Measurements from ENCODE around the gene CR2.
"Not testable (repeated sequence)": the region's sequence is repeated elsewhere in the genome, so short reads cannot be mapped to it uniquely, and the experiment has no call there.

Gene CR2

DNA sequence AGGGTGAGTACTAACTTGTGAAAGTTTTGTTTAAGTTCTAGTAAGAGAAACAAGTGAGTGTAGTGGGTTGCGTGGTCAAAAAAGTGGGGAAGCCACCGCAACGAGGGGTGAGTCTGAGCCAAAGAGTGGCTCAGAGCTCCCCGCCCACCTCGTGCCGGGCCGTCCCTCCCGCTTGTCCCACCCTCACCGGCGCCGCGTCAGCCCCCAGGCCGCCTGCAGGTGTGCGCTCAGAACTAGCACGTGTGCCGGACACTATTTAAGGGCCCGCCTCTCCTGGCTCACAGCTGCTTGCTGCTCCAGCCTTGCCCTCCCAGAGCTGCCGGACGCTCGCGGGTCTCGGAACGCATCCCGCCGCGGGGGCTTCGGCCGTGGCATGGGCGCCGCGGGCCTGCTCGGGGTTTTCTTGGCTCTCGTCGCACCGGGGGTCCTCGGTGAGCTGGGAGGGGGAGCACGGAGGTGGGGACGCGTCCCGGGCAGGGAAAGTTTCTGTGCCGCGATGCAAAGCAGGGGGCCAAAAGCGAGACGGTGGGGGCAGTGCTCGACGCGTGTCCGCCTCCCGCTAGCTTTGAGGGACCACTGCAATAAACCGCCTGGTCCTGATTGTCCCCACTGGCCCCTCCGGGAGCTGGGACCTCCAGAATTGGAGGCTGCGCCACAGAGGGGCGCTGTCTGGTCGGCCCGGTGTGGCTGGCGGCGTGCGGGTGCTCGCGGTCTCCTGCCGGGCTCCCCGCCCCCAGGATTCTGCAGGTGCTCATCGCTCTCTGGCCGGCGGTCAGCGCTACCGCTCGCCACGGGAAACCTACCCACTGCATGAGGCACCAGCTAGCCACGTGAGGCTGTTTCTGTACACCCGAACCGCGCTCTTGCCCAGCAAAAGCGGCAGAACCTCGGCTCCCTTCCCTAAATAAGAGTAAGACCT, at the start of gene CR2:
Gene CR2 (plus strand): TSS at position 283 of the 919 bp plus-strand sequence. CDS start 91 bp downstream, at position 374.
- DNase-seq, result no peak

DNA sequence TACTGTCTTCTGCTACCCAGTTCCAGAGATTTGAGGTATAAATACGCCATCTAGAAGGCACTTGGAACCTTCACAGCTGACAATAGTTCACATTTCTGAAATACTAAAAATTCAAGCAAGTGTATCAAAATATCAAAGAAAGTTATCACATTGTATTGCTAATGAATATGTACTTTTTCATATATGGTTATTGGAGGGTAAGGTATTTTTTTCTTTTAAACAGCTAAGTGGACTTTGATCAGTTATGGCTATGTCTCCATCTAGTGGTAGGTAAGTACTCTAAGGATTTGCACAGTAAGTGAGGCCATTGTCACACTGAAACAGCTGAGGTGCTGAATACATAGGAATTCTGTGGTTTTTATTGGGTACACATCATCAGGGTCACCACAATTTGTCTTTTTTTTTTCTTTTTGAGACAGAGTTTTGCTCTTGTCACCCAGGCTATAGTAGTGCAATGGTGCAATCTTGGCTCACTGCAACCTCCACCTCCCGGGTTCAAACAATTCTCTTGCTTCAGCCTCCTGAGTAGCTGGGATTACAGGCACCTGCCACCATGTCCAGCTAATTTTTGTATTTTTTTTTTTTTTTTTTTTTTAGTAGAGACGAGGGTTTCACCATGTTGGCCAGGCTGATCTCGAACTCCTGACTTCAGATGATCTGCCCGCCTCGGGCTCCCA, 49.1 kb upstream of the CR2 start:
- DNase-seq, result no peak

DNA sequence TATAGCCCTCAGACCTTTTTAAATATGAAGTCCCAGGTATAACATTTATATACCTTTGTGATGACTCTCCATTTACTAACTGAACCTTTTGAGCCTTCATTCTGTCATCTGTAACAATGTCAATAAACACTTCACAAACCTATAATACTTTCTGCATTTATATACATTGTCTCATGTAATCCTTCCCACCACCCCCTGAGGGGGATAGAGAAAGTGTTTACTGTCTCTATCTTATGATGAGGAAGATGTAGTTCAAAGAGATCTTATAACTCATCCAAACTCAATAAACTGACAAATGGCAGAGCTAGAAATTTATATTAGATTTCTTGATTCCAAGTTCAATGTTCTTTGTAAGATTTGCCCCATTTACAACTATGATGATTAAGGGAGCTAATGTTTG, 48.3 kb upstream of the CR2 start:
- DNase-seq, result no peak

DNA sequence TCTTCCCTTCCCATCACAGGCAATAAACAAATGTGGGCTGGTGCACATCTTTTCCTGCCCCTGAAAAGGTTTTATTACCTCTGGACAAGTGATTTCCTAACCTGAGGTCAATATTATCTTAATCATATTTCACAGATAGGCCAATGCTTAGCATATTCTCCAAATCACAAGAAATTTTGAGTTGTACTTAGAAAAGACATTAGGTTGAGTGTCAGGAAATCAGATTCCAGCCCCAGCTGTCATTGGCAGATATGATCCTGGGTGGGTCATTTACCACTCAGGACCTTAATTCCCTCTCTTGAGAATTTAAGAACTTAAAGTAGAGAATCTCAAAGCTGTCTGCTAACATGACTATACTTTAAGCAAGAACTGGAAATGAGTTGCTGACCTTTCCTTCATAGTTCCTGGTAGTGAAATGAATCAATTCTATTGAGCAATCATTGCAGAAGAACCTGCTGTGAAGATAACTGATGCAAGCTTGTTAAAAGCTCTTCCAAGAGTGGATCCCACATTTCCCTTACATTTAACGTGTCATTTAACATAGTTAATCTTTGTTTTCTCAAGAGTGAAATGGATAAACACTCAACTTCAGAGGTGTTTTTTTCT, 46.4 kb upstream of the CR2 start:
- DNase-seq, result no peak

DNA sequence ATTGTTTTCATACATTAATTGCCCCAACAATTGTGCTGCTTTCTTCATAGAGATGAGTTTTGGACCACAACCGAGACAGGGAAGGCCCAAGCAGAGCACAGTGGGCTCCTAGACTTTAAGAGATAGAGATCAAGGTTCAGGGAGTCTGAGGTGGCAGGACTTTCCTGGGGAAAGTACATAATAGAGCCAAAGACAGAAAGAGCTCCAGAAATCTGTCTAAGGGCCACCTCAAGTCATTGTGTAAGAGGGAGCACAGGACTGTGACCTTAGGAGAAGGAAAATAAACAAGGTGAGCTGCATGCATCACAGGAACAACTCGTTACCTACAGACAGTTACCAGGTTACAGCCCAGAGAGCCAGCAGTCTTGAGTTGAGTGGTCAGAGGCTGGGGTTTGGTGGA, 41.3 kb upstream of the CR2 start:
- DNase-seq, result no peak

DNA sequence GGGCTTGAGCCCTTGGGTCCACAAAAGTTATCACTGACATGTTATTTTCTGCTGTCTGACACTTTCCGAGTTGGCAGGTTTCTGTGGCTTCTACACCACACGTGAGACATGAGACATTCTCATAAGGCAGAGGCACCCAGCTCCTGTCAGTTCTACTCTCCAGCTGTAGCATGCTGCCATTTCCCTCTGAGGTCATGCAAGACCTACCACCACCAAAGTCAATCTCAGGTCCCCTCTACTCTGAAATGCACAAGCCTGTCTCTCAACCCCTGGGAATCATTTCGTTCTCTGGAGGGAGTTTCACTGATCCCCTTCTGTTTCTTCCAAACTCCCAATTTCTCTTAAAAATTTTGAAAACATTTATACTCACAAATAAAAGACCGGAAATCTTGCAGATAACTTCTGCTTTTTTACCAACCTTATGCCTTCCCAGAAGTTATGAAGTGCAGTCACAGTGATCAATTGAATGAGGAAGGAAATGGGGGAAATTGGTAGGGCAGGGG, 39.5 kb upstream of the CR2 start:
- no peak for DNase-seq

DNA sequence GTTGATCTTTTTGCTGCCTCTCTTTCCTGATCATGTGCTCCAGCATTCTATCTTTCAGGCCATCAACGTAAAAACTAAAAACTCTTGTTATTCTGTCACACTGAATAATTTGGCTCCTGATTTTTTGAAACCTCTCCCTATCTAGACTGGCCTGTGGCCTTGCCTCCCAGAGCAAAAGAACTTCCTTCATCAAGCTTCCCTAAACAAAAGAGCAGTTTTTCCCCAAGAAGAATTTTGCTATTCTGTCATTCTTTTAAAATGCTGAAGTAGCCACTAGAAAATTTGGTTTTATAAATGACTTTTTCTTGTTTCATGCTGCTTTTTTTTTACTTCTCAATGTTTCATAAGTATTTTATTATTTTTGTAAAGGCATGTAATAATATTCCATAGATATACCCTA, 37.1 kb upstream of the CR2 start:
- no peak for DNase-seq

DNA sequence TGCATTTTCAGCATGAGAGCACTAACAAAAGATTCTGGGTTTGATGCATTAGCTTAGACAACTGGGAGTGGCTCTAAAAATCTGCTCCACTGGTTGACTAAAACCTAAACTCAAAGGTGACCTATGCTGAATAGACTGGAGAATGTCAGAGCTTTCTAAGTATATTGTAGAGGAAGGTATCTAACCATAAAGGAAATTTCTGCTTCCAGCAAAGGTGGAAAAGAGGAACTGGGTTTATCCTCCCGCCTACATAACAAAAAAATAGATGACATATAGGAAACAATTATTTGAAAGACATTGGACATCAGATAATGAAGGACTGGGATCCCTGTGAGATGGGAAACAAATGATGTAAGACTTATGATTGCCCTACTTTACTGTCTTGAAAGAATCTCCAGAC, 35.8 kb upstream of the CR2 start:
- no peak for DNase-seq

DNA sequence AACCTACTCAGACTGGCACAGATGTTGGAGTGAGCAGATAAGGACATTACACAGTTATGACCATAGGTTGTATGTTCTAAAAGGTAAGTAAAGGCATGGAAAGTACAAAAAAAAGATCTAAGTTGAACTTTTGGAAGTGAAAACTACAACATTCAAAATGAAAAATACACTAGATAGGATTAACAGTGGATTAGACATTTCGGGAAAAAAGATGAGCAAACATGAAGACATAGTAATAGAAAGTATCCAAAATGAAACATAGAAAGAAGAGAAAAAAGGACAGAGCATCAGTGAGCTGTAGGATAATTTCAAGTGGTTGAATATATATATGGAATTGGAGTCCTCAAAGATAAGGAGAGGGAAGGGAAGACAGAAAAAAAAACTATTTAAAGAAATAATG, 34.0 kb upstream of the CR2 start:
- no peak for DNase-seq

DNA sequence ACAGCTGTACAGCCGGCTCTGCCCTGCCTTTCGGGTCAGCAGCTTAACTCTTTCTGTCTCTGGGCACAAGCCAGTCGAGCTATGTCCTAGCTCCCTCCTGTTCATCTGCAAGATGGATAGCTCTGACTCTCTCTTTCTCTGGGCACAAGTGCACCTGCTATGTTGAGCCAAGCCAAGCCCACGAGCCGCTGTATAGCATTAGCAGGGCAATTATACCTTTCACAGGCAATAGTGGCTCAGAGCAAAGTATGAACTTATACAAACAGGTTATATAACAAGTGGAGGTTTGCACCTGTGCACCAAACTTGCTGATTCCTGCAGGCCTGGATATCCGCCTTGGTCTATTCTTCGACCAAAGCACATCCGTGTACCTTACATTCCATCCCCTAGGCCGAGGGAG, 33.0 kb upstream of the CR2 start:
- DNase-seq, result no peak

DNA sequence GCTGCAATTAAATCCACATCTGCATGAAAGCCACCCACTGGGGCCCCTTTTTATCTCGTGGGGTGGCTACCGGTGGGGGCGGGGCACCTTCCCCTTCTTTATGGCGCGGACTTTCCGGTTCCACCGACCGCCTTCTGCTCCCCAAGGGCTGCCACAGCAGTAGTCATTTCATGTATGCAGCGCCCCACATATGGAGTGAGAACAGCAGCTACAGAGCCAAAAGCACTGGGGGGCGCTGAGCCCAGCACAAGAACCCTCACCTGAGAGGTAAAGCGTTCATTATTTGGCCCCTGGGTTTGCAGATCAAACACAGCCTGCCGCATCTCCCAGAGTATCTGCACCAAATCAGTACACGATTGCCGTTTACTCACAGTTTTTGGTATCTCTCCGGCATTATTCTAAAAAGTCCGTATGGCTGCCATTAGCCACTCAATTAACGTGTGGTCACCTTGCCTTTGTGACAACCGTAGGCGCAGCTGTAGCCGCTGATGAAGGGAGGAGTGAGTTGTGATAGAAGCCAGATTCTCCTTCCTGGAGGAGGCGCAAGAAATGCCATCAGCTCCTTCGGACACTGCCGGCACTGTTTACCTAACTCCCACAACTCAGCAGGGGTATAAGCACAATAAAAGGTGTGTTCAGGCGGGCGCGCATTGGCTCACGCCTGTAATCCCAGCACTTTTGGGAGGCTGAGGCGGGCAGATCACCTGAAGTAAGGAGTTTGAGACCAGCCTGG, 30.4 kb upstream of the CR2 start:
- no peak for DNase-seq

DNA sequence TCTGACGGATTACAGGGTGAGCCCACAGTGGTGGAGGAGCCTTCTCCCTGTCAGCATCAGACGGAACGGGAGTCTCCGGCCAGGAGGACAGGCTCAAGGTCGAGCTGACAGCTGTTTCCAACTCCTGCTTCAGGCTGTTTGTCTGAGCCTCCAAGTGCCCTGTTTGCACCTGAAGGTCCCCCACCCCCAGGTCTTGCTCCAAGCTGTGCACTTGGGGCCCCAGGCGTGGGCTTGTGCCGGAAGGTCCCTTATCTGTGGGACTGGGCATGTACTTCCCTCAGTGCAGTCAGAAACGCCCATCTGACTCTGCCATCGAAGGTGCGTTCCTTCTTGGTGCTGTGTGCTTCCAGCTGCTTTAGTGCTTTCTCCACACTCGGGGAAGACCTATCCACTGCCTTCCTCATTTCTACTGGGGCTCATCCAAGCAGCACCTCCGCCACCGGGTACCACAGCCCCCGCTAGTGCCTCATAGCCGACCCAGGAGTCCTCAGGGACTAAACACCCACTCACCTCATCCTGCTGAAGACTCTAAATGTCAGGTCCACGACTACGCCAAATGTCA, 29.5 kb upstream of the CR2 start:
- no peak for DNase-seq

DNA sequence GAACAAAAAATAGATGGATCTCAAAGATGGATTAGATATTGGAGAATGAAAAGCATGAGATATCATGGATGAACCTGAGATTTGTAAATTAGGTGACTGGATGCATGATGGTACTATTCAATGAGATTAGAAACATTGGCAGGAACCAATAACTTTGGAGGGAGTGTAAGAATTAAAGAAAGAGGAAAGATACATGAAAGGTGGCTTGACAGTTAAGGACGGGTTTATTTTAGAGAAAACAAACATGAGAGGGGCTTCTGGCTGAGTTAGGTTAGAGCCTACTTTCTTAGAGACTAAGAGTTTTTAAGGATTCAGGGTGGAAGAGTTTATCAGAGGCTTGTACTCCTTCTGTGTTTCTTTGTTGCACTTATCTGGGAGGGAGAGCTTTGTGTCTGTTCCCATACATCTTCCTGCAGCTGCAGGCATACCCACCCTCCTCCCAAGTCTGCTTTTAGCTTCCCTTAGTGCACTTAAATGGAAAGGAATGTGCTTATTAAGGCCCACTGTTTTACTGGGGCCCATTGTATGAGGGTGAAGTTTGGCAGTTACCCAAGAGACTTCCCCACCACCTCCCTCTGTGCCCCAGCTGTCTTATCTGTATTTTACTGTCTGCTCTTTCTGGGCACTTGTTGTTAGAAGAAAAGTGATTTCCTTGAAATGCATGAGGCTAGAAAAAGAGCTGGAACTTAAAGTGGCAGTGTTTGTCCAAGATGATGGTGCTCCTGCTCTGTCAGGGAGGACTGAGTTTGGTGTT, 26.1 kb upstream of the CR2 start:
- DNase-seq, result no peak

DNA sequence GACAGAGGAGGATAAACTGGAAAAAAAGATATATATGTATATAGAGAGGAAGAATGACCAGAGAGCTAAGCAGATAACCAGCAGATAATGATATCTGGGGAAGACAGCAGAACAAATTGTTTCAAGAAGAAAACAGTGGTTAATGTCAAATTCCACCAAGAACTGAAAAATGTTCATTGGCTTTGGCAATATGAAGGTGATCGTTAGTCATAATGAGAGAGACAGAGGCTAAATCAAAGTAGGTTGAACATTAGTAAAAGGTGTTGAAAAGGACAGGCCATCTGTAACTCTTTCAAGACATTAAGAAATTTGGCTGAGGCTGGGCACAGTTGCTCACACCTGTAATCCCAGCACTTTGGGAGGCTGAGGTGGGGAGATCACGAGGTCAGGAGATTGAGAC, 25.3 kb upstream of the CR2 start:
- no peak for DNase-seq

DNA sequence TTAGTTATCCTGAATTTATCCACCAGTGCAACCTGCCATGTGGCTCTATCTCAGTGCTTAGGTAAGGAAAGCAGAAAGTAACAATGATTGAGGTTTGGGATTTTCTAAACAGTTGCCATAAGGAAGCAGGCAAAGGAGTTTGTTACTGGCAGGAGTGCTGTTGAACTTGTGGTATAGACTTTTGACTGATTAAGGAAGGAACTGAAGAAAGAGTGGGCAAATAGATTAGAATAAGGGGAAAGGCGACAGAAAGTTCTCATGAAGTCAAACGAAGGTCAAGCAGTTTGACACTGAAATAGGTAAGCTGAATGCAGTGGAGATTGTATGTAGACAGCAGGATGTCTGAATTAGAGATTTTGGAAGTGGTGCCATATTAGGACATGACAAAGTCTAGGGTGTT, 24.2 kb upstream of the CR2 start:
- no peak for DNase-seq

DNA sequence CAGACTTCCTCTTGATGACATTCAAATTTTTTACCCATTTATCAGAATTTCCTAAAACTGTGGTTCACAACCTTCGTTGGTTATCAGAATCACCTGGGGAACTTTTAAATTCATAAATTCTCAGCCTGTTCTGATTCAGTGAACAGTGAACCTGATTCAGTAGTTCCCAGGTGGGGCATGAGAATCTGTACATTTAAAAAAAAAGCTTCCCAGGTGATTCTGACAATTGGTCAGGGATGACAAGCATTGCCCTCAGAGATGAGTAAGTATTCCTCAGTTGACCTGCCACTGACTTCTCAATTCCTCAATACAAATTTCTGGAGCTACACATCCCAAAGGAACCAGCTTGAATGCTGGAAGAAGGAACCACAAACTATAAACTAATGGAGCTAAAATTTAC, 23.5 kb upstream of the CR2 start:
- no peak for DNase-seq

DNA sequence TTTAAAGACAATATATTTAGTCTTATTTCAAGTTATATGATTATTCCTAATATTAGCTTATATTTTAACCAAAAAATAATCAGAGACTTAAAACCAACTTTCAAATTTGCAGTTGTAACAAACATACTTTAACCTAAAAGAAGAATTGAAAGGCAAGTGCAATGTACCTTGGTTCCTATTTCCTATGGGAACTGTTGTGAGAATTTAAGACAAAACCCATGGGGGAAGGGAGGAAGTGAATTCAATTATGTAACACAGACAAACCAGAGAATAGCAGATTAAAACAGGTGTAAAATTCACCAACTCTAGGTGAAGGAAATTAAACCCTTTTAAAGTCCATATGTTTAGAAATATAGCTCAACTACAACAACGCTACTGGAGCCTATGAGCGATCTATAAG, 22.6 kb upstream of the CR2 start:
- no peak for DNase-seq

DNA sequence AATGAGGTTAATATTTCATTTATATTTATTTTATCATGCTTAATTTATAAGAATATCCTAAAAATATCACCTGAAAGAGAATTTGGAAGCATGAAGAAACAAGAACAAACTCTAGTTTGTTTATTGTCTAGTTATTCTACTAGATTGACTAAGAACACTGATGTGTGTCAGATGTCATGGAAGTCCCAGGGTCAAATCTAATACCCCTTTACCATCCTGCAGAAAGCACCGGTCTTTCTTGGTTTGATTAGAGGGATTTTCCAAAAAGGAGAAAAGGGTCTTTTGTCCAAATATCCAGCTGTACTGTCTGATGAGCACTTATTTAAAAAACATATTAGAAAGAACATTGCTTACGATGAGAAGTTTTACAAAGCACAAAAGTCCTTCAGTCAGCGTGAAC, 20.7 kb upstream of the CR2 start:
- no peak for DNase-seq

DNA sequence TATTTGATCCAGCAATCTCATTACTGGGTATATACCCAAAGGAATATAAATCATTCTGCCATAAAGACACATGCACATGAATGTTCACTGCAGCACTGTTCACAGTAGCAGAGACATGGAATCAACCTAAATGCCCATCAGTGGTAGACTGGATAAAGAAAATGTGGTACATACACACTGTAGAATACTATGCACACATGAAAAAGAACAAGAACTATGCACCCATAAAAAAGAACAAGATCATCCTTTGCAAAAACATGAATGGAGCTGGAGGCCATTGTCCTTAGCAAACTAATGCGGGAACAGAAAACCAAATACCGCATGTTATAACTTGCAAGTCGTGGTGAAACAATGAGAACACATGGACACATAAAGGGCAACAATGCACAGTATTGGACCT, 17.4 kb upstream of the CR2 start:
- not testable (repeated sequence) for DNase-seq

DNA sequence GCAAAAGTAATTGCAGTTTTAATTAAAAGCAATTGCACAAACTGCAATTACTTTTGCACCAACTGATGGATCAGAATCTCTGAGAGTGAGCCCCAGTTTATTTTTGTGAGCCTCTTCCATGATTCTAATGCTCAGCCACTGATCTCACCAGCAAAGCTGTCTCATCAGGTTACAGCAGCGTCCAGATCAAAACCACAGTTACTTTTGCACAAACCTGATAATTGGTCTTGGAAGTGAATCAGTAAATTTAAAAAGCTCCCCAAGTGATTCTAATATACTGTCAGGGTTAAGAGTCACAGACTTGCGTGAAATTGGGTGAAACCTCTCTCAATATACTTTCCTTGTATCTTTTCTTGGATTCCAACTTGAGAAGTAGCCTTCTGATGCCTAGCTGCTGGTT, 13.5 kb upstream of the CR2 start:
- no peak for DNase-seq

DNA sequence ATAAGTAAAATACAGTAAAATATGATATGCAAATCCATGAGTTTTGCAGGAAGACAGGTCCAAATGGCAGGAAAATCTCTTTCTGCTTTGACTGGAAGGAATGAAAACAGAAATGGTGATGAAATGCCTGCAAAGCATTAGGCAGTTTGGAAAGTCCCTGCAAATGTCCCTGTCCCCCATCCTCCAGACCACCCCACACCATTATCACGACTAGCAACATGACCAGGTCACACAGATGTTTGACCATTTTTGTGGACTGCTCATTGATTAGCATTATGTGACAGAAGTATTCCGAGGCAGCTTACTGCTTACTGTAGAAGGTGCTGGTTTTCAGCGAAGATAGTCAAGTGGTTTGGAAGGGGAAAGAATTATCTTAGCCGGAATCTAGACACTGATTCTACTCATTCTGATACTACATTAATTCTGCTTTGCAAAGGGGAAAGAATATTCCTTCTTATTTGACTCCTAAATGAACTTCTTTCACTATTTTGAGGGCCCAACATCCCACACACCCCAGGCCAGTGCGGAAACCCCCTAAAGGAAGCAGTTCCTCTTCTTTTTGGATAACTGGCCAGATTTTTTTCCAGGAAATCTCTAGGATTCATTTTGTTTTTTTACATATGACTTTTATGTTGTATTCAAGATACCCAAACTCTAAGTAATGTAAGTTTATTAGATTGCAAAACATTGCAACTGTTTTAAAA, 9.5 kb upstream of the CR2 start:
- DNase-seq, result no peak

DNA sequence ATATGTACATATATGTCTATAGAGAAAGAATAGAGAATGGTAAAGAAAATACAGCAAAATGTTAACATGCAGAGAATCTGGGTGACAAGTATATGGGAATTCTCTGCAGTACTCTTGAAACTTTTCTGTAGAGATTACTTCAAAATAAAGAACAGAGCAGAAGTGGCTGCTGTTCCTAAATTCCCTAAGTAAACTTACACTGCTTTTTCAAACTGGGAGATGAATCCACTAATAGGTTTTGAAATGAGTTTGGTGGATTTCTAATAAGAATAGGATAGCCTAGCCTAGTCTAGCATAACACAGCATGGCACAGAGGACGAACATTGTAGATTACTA, 450 bp upstream of the CR2 start:
- DNase-seq, result no peak

Measured in NCI-H1694 treated with DMSO at 0.1 percent for 48 hours (cell line).